Right renal cortex interstitium (tissue), 3 donors: ENCODE measurements around the gene SOX8. TPM values are rescaled to one million over a fixed set of nuclear protein-coding genes. Genes with fewer than 3 reads are reported as not detected.

Source experiments
- polyA plus RNA-seq, 3 donors: library from polyadenylated mRNA; unstranded; fragments of 120-200 nt; gene quantifications; one replicate each; pipeline ENCODE4 v1.2.1, GENCODE V29; 2013; ENCODE audit not compliant: insufficient read length in 3 of 3

SOX8 gene
- polyA plus RNA-seq, 3 donors: 2.8 to 3.2 (median 3.0) TPM

Other genes with a start within 250 kb of the SOX8 start
- gene CIAO3, start 240.8 kb upstream of the SOX8 start, polyA plus RNA-seq: 10 to 100 TPM; 18.9 to 23.4 (median 22.8) TPM
- 10 to 100 TPM; 12.1 to 24.9 (median 13.8) TPM for gene MSLN, start 221.0 kb upstream of the SOX8 start, polyA plus RNA-seq
- gene RPUSD1, start 193.4 kb upstream of the SOX8 start, polyA plus RNA-seq: 10 to 100 TPM; 10.1 to 11.0 (median 10.4) TPM
- 10 to 100 TPM; 16.0 to 21.1 (median 16.5) TPM for gene CHTF18, start 193.2 kb upstream of the SOX8 start, polyA plus RNA-seq
- gene GNG13, start 181.0 kb upstream of the SOX8 start, polyA plus RNA-seq: under 1 TPM in 2 of 3 donors, not detected in 1; 0.12 to 0.31 TPM
- gene LMF1, start 10.8 kb upstream of the SOX8 start, polyA plus RNA-seq: 10 to 100 TPM; 13.8 to 16.3 (median 13.9) TPM
- under 1 TPM in 2 of 3 donors, not detected in 1; 0.18 to 0.21 TPM for gene SSTR5, start 91.0 kb downstream of the SOX8 start, polyA plus RNA-seq
- gene C1QTNF8, start 114.5 kb downstream of the SOX8 start, polyA plus RNA-seq: not detected
- gene CACNA1H, start 171.3 kb downstream of the SOX8 start, polyA plus RNA-seq: 10 to 100 TPM; 16.6 to 18.4 (median 16.9) TPM
- gene TPSG1, start 243.5 kb downstream of the SOX8 start, polyA plus RNA-seq: under 1 TPM; 0.49 to 0.71 (median 0.54) TPM
- gene TPSB2, start 248.4 kb downstream of the SOX8 start, polyA plus RNA-seq: under 1 TPM in 1 of 3 donors, not detected in 2; 0.15 TPM